SK-N-MC (cell line): ENCODE measurements around the gene PUS7L.

ENCODE experiments used
- DNase-seq: peaks from one replicate; pipeline ENCODE4 v3.0.0-alpha.2; 2011; ENCODE audit warnings: low read depth, low spot score
- H3K27ac ChIP-seq: fragments of 200-600 bp; sonication (generic); 2 replicates; pipeline ENCODE4 v1.5.1; 2016; ENCODE audit warnings: mixed run types
- H3K36me3 ChIP-seq: fragments of 200-600 bp; sonication (generic); 2 replicates; pipeline ENCODE4 v1.6.1; 2017; ENCODE audit warnings: antibody characterized with exemption, low read length, mixed read lengths; ENCODE audit not compliant: insufficient read depth
- H3K4me3 ChIP-seq: fragments of 200-600 bp; sonication (generic); 2 replicates; pipeline ENCODE4 v1.5.1; 2016
- H3K9ac ChIP-seq: fragments of 200-600 bp; sonication (generic); 2 replicates; pipeline ENCODE4 v1.8.0; 2017; ENCODE audit warnings: mixed run types, mixed read lengths; ENCODE audit not compliant: insufficient read length
- H3K9me3 ChIP-seq: fragments of 200-600 bp; sonication (generic); 2 replicates; pipeline ENCODE4 v1.6.1; 2017; ENCODE audit warnings: low read depth, mild to moderate bottlenecking, antibody characterized with exemption, low read length, moderate library complexity, mixed read lengths
- EZH2 ChIP-seq: fragments of 200-600 bp; sonication (generic); IDR thresholded peaks from one replicate; pipeline ENCODE4 v1.6.1; 2017; ENCODE audit warnings: antibody characterized with exemption
- FOXP2 ChIP-seq: optimal IDR thresholded peaks from 2 replicates; pipeline ENCODE3; 2011; ENCODE audit warnings: mild to moderate bottlenecking, moderate library complexity; ENCODE audit not compliant: insufficient read depth; ENCODE audit errors: extremely low read length, control extremely low read depth
- POLR2AphosphoS5 ChIP-seq: IDR thresholded peaks from 2 replicates; pipeline ENCODE4 v1.6.1; 2012; ENCODE audit warnings: mild to moderate bottlenecking, low read depth, low read length, borderline replicate concordance

The PUS7L gene

GRCh38 chr12:43758728-43759563 is at the start of gene PUS7L, which contains the start of gene IRAK4:
PUS7L (minus strand) TSS chr12:43758790; CDS start chr12:43755245, 3,545 bp downstream.
IRAK4 (plus strand) TSS chr12:43758951; CDS start chr12:43768112, 9,161 bp downstream.
- Histone ChIP-seq H3K9ac (peak within 1 kb of the TSS; percentile 76), H3K4me3 (peak within 1 kb of the TSS; percentile 84), H3K9me3 (no peaks in the 10 kb centered on the region; the same call in 1 of the 2 replicates), H3K27ac (no peak within 1 kb of the TSS), H3K36me3 (peaks cover 19% of the 10 kb centered on the region)
- peak; percentile 91 for DNase-seq
- TF ChIP-seq EZH2 (no peak), POLR2AphosphoS5 (peak; percentile 87), FOXP2 (peak; percentile 85)

- DNase-seq: no peak
- TF ChIP-seq POLR2AphosphoS5 (no peak), FOXP2 (no peak), EZH2 (no peak)
- no peak overlapping the region for H3K9ac ChIP-seq
- H3K27ac ChIP-seq: no peak overlapping the region
- no peaks in the 10 kb centered on the region for H3K9me3 ChIP-seq
- peaks cover 17% of the 10 kb centered on the region for H3K36me3 ChIP-seq
- H3K4me3 ChIP-seq: peak overlapping the region; percentile 87; the same call in 1 of the 2 replicates
These were observed 48.8 kb upstream of the PUS7L start for GRCh38 chr12:43807386-43807785.

GRCh38 chr12:43806737-43807072 is 48.1 kb upstream of the PUS7L start:
- H3K27ac ChIP-seq: peak overlapping the region; percentile 89
- peaks cover 24% of the 10 kb centered on the region for H3K36me3 ChIP-seq
- TF ChIP-seq EZH2 (no peak), POLR2AphosphoS5 (no peak), FOXP2 (no peak)
- H3K9ac ChIP-seq: peak overlapping the region; percentile 92
- DNase-seq: no peak
- peak overlapping the region; percentile 87 for H3K4me3 ChIP-seq
- no peaks in the 10 kb centered on the region for H3K9me3 ChIP-seq

- Histone ChIP-seq H3K36me3 (peaks cover 28% of the 10 kb centered on the region), H3K9ac (peak within 1 kb of the TSS; percentile 92), H3K4me3 (peak within 1 kb of the TSS; percentile 87), H3K9me3 (no peaks in the 10 kb centered on the region), H3K27ac (peak within 1 kb of the TSS; percentile 89)
- TF ChIP-seq EZH2: no peak
- TF ChIP-seq FOXP2: peak; percentile 7
- TF ChIP-seq POLR2AphosphoS5: peak; percentile 85
- no peak for DNase-seq
These were observed 47.5 kb upstream of the PUS7L start, which contains the start of gene TWF1 for GRCh38 chr12:43805860-43806736. TWF1 (minus strand) TSS chr12:43806317; CDS start chr12:43806245, 72 bp downstream.

GRCh38 chr12:43805149-43805859 is 46.7 kb upstream of the PUS7L start:
- Histone ChIP-seq H3K4me3 (peak overlapping the region; percentile 87), H3K36me3 (peaks cover 36% of the 10 kb centered on the region), H3K27ac (0 out of 2 replicates have a peak overlapping the region, but pooled peaks have one; percentile 89), H3K9ac (peak overlapping the region; percentile 92), H3K9me3 (no peaks in the 10 kb centered on the region)
- TF ChIP-seq FOXP2 (no peak), POLR2AphosphoS5 (no peak), EZH2 (no peak)
- DNase-seq: no peak

GRCh38 chr12:43797561-43798217 is 39.1 kb upstream of the PUS7L start:
- TF ChIP-seq EZH2 (no peak), POLR2AphosphoS5 (no peak), FOXP2 (no peak)
- Histone ChIP-seq H3K27ac (no peak overlapping the region), H3K9me3 (no peaks in the 10 kb centered on the region), H3K9ac (no peak overlapping the region), H3K4me3 (no peak overlapping the region), H3K36me3 (peaks cover 72% of the 10 kb centered on the region)
- no peak for DNase-seq

GRCh38 chr12:43795716-43796280 is 37.2 kb upstream of the PUS7L start:
- TF ChIP-seq FOXP2: no peak
- TF ChIP-seq EZH2: no peak
- TF ChIP-seq POLR2AphosphoS5: no peak
- Histone ChIP-seq H3K36me3 (peaks cover 56% of the 10 kb centered on the region), H3K9me3 (no peaks in the 10 kb centered on the region), H3K27ac (no peak overlapping the region), H3K9ac (no peak overlapping the region), H3K4me3 (no peak overlapping the region)
- DNase-seq: no peak
